ENCODE data around the gene TMEM203. TPM values are rescaled to one million over a fixed set of nuclear protein-coding genes. Genes with fewer than 3 reads are reported as not detected.

Gene TMEM203
- polyA plus RNA-seq, 1 donor from 2014 or later, result 61.1 TPM

DNA sequence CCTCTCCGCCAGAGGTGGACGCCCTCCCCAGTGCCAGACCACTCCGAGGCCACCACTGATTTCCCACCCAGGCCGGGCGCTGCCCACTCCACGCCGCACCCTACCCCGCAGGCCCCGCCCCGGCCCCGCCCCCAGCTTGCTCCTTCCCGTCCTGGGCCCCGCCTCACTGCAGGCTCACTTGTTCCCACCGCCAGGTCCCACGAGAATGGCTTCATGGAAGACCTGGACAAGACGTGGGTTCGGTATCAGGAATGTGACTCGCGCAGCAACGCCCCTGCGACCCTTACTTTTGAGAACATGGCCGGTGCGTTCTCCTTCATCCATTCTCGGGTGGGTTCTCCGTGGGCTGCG is 42.1 kb downstream of the TMEM203 start:
- no peak overlapping the region for H3K4me2 ChIP-seq (ENCODE audit: low read length)
- H3K27ac ChIP-seq (ENCODE audit: low read length), result no peak overlapping the region
- peak overlapping the region; percentile 44 for H3K4me3 ChIP-seq (ENCODE audit: low read length)
- H3K9me2 ChIP-seq (ENCODE audit: insufficient read depth, low read length), result no peaks in the 10 kb centered on the region
- H4K20me1 ChIP-seq (ENCODE audit: insufficient read depth), result no peaks in the 10 kb centered on the region
- H3K9ac ChIP-seq (ENCODE audit: low read length), result no peak overlapping the region
- H3F3A ChIP-seq (ENCODE audit: insufficient read depth, low read length, poor library complexity, severe bottlenecking), result no peaks in the 10 kb centered on the region
- H3K27me3 ChIP-seq (ENCODE audit: insufficient read depth, low read depth, low read length), result peaks cover 84% of the 10 kb centered on the region
- no peak for TF ChIP-seq RAD21 (conservative IDR thresholded peaks at IDR 0.05)
- TF ChIP-seq POLR2AphosphoS5 (IDR thresholded peaks at IDR 0.05), result no peak
- H3K9me3 ChIP-seq (ENCODE audit: low read length), result no peaks in the 10 kb centered on the region
- H2AFZ ChIP-seq (ENCODE audit: low read depth, low read length), result no peak overlapping the region
- no peaks in the 10 kb centered on the region for H3K79me2 ChIP-seq (replicated peaks; ENCODE audit: insufficient read depth, low read length)
- H3K36me3 ChIP-seq (ENCODE audit: insufficient read depth, low read length), result no peaks in the 10 kb centered on the region

- Histone ChIP-seq H3K36me3 (ENCODE audit: insufficient read depth, low read length) (no peaks in the 10 kb centered on the region), H3K9me2 (ENCODE audit: insufficient read depth, low read length) (no peaks in the 10 kb centered on the region), H4K20me1 (ENCODE audit: insufficient read depth) (no peaks in the 10 kb centered on the region), H3K9ac (ENCODE audit: low read length) (no peak overlapping the region), H3F3A (ENCODE audit: insufficient read depth, low read length, poor library complexity, severe bottlenecking) (no peaks in the 10 kb centered on the region), H3K9me3 (ENCODE audit: low read length) (no peaks in the 10 kb centered on the region), H3K27me3 (ENCODE audit: insufficient read depth, low read depth, low read length) (peaks cover 84% of the 10 kb centered on the region), H3K4me2 (ENCODE audit: low read length) (no peak overlapping the region), H2AFZ (ENCODE audit: low read depth, low read length) (no peak overlapping the region), H3K27ac (ENCODE audit: low read length) (no peak overlapping the region), H3K79me2 (replicated peaks; ENCODE audit: insufficient read depth, low read length) (no peaks in the 10 kb centered on the region), H3K4me3 (ENCODE audit: low read length) (peak overlapping the region; percentile 44)
- peak; percentile 50 for TF ChIP-seq CTCF (IDR thresholded peaks at IDR 0.05; ENCODE audit: poor library complexity, severe bottlenecking)
- peak; percentile 39 for TF ChIP-seq RAD21 (conservative IDR thresholded peaks at IDR 0.05)
- peak; percentile 47 for TF ChIP-seq SMC3 (conservative IDR thresholded peaks at IDR 0.05; ENCODE audit: poor library complexity)
- TF ChIP-seq, protein P1, sequence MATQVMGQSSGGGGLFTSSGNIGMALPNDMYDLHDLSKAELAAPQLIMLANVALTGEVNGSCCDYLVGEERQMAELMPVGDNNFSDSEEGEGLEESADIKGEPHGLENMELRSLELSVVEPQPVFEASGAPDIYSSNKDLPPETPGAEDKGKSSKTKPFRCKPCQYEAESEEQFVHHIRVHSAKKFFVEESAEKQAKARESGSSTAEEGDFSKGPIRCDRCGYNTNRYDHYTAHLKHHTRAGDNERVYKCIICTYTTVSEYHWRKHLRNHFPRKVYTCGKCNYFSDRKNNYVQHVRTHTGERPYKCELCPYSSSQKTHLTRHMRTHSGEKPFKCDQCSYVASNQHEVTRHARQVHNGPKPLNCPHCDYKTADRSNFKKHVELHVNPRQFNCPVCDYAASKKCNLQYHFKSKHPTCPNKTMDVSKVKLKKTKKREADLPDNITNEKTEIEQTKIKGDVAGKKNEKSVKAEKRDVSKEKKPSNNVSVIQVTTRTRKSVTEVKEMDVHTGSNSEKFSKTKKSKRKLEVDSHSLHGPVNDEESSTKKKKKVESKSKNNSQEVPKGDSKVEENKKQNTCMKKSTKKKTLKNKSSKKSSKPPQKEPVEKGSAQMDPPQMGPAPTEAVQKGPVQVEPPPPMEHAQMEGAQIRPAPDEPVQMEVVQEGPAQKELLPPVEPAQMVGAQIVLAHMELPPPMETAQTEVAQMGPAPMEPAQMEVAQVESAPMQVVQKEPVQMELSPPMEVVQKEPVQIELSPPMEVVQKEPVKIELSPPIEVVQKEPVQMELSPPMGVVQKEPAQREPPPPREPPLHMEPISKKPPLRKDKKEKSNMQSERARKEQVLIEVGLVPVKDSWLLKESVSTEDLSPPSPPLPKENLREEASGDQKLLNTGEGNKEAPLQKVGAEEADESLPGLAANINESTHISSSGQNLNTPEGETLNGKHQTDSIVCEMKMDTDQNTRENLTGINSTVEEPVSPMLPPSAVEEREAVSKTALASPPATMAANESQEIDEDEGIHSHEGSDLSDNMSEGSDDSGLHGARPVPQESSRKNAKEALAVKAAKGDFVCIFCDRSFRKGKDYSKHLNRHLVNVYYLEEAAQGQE (IDR thresholded peaks at IDR 0.05; ENCODE audit: borderline replicate concordance), result no peak
- no peak for TF ChIP-seq EZH2 (IDR thresholded peaks at IDR 0.05; ENCODE audit: borderline replicate concordance, insufficient read depth, low read length, poor library complexity, severe bottlenecking)
- TF ChIP-seq POLR2AphosphoS5 (IDR thresholded peaks at IDR 0.05), result no peak
- TF ChIP-seq MXI1 (conservative IDR thresholded peaks at IDR 0.05; ENCODE audit: poor library complexity, severe bottlenecking), result no peak
These were observed 42.7 kb downstream of the TMEM203 start for GRCh38 chr9:137162505-137163364.
